DMS 273 (cell line): ENCODE results near the gene SDC1.
"Not testable (repeated sequence)": the region's sequence is repeated elsewhere in the genome, so short reads cannot be mapped to it uniquely, and the experiment has no call there.

Experiments
- DNase-seq: peaks from one replicate; lab custom pipeline; 2025; ENCODE audit not compliant: unreplicated experiment; lab: John Stamatoyannopoulos, UW

Gene SDC1, protein sequence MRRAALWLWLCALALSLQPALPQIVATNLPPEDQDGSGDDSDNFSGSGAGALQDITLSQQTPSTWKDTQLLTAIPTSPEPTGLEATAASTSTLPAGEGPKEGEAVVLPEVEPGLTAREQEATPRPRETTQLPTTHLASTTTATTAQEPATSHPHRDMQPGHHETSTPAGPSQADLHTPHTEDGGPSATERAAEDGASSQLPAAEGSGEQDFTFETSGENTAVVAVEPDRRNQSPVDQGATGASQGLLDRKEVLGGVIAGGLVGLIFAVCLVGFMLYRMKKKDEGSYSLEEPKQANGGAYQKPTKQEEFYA

DNA sequence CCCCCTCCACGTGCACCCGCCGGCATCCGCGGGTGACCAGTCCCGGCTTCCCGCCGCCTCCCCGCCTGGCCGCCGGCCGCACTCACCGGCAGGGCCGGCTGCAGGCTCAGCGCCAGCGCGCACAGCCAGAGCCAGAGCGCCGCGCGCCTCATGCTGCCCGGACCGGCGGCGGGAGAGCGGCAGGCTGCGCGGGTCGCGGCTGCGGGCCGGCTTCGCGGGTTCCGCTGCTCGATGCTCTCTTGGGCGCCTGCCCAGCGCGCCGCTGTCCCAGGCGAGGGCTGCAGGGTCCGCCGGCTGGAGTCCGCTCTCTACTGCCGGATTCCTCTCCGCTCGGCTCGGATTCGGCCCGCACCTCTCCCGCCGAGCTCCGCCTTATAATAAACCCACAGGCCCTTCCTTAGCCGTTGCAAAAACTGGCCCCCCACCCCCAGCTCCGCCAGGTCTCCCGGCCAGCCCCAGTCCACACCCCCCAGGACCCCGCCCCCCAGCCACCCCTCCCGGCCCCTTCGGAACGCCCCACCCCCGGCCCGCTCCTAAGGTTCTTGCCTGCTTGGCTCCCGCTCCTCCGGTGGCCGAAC is at the start of gene SDC1:
Gene SDC1, minus strand, starts transcription at position 415 of the 578 bp plus-strand sequence. Its CDS starts 263 bp downstream, at position 152.
- peak; percentile 86 for DNase-seq

DNA sequence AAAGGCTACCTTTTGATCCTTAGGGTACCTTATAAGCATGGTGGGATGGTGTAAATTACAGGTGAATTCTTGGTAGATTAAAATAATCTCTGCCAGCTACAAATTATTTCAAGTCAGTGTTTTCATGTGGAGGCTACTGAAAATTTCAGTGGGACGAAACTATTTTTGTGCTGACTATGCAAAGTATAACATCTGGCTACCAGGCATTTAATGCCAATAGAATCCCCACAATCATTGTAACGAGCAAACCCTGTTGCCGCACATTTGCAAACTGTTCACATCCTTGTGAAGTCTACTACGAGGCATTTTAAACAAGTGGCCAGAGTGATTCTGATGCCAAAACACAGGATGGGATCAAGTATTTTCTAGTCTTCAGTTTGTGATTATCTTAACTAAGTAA is 48.1 kb upstream of the SDC1 start:
- no peak for DNase-seq

GRCh38 chr2:20268317-20268716 is 43.4 kb upstream of the SDC1 start:
- not testable (repeated sequence) for DNase-seq

DNA sequence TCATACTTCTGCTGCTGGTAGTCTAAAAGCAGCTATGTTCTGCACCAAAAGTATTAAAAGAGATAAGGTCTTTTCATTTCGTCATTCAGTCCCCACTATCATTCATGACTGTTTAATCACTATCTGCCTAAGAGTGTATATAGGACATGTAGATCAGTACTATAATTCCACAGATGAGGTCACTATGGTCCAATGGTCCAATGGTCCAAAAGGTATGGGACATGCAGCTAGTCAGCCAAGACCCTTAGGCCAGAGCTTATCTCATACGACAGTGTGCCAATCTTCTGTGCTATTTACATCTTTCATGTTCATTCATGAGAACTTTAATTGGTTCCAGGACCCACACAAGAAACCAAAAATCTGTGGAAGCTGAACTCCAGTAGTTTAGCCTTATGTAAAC is 42.6 kb upstream of the SDC1 start:
- no peak for DNase-seq

- DNase-seq, result no peak
Measured at GRCh38 chr2:20264629-20265028, 39.7 kb upstream of the SDC1 start.

- DNase-seq, result no peak
Measured at GRCh38 chr2:20257411-20257810, 32.5 kb upstream of the SDC1 start.

GRCh38 chr2:20254731-20255130 is 29.8 kb upstream of the SDC1 start:
- DNase-seq, result no peak

- no peak for DNase-seq
Measured at GRCh38 chr2:20250436-20250835, 25.5 kb upstream of the SDC1 start.

GRCh38 chr2:20249170-20249569 is 24.2 kb upstream of the SDC1 start:
- no peak for DNase-seq

DNA sequence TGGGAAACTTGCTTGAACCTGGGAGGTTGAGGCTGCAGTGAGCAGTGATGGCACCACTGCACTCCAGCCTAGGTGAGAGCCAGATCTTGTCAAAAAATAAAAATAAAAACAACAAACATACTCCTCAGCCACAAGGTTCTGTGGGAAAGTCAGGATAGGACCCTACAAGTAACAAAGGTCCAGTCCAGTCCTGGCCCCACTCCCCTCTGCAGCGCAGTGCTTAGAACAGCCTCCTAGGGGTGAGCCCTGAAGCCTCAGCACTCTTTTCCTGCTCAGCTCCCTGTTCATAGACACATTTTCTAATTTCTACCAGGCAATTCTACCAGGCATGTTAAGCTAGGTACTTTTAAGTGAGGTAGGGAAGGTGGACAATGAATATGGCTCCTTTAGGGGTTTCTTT is 22.2 kb upstream of the SDC1 start:
- no peak for DNase-seq

DNA sequence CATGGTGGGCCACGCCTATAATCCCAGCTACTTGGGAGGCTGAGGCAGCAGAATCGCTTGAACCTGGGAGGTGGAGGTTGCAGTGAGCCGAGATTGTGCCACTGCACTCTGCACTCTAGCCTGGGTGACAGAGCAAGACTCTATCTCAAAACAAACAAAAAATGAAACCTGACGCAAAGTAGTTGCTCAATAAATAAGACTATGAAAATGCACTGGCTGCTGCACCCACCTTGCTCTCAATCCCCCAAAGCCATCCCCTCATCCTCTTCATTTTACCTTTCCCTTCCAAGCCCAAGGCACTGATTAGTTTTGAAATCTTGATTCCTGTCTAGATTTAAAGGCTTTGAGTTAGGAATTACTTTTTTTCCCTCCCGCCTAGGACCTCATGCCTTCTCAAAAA is 18.7 kb upstream of the SDC1 start:
- not testable (repeated sequence) for DNase-seq

- DNase-seq, result peak; percentile 52
Measured at GRCh38 chr2:20242727-20243377, 17.9 kb upstream of the SDC1 start.

DNA sequence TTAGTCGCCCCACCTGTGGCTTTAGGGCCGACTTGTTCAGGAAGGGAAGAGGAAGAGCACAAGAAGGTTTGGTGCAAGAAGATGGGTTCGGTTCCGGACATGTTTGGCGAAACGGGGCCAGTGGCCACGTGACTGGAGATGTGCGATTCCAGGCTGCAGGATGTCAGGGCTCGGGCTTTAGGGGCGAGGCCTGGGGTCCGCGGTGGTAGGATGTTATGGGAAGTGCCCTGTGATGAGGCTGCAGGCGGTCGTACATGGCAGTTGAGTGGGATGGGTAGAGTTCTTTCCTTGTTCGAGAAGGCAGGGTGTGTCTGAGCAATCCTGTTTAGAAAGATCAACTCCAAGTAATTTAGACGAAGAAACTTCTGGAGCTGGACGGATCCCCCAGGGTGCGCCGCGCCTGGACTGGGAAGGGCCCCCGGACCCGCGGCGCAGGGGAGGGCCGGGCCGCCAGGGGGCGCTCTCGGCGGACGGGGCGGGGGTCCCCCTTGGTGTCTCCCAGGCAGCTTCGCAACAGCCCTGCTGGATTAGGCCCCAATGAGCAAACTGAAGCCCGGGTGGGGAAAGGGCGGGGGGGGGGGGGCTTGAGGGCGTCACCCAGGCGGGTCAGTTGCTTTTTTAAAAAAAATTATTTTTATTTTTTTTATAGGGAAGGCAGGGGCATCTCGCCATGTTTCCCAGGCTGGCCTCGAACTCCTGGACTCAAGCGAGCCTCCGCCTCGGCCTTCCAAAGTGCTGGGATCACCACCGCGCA is 17.2 kb upstream of the SDC1 start:
- peak; percentile 28 for DNase-seq

GRCh38 chr2:20240291-20240690 is 15.4 kb upstream of the SDC1 start:
- not testable (repeated sequence) for DNase-seq

GRCh38 chr2:20236496-20236895 is 11.6 kb upstream of the SDC1 start:
- no peak for DNase-seq

GRCh38 chr2:20235655-20236305 is 10.8 kb upstream of the SDC1 start:
- no peak for DNase-seq

DNA sequence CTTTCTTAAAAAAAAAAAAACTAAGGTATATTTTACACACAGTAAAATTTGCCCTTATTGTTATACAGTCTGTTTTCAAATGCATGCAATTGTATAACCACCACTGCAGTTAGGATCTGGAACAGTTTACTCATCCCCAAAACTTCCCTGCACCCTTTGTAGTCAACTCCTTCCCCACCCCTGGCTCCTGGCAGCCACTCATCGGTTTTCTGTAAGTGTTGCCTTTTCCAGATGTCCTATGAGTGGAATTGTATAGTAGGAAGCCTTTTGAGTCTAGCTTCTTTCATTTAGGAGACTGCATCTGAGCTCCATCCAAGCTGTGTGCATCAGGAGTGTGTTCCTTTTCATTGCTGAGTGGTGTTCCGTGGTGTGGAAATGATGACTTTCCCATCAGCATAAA is 9.7 kb upstream of the SDC1 start:
- not testable (repeated sequence) for DNase-seq

DNA sequence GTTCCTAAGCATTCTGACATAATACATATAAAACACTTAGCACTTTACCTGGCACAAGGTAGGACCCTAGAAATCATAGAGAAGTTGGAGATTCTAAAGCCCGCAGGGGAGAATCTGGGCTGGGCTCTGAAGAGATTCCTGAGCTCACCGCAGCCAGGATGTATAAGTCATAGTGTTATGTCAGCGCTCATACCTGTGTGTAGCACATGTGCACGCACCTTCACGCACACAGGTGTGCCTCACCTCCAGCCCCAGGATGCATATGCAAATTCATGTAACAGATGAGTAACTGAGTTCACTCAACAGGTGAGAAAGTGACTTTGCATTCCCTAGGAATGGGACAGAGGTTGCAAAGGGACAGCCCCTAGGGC is 7.9 kb upstream of the SDC1 start:
- DNase-seq, result no peak

DNA sequence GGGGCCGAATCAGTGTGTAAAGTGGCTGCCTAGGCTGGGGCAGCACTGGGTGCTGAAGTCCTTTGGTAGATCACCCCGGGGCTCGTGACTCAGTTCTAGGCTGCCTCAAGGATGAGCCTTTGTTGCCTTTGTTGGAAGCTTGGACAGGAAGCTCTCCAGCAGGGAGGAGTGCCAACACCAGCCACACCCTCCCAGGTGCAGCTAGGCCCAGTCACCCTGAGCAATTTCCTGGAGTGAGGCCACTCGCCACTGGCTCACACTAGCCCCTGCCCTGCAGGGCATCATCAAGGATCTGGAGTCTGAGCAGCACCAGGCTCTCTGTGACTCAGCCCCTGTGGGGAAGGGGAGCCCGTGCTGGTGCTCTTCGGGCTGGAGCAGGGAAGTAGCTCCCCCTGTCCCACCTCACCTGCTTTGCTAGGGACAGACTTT is 6.7 kb upstream of the SDC1 start:
- DNase-seq, result no peak

- no peak for DNase-seq
Measured at GRCh38 chr2:20231159-20231558, 6.2 kb upstream of the SDC1 start.

- DNase-seq, result no peak
Measured at GRCh38 chr2:20230114-20230425, 5.1 kb upstream of the SDC1 start.
